GM23338 (cell line): ENCODE data around the gene BBS4. TPM values are rescaled to one million over a fixed set of nuclear protein-coding genes. Genes with fewer than 3 reads are reported as not detected.

Experiments used
- ATAC-seq: fragments of 200-7000 bp; cut with Tn5 transposase; 3 replicates; pipeline ENCODE4 v1.9.1; 2020
- DNase-seq: peaks from one replicate; pipeline ENCODE4 v3.0.0-alpha.2; 2015; ENCODE audit warnings: low spot score
- H2AFZ ChIP-seq: fragments of 200-600 bp; sonication (generic); 2 replicates; pipeline ENCODE4 v1.8.0; 2016; ENCODE audit warnings: antibody characterized with exemption, mild to moderate bottlenecking, moderate library complexity
- H3F3A ChIP-seq: fragments of 200-600 bp; sonication (generic); replicated peaks from 2 replicates; pipeline ENCODE4 v1.8.0; 2017; ENCODE audit warnings: antibody characterized with exemption, mixed run types, low read depth
- H3K27ac ChIP-seq: fragments of 200-600 bp; sonication (generic); 2 replicates; pipeline ENCODE4 v1.6.1; 2016; ENCODE audit warnings: low read depth
- H3K27me3 ChIP-seq: fragments of 200-600 bp; sonication (generic); 2 replicates; pipeline ENCODE4 v1.8.0; 2016; ENCODE audit warnings: mild to moderate bottlenecking, mixed run types, moderate library complexity; ENCODE audit not compliant: insufficient read depth
- H3K36me3 ChIP-seq: fragments of 200-600 bp; sonication (generic); 2 replicates; pipeline ENCODE4 v1.8.0; 2016; ENCODE audit warnings: mild to moderate bottlenecking; ENCODE audit not compliant: insufficient read depth
- H3K4me1 ChIP-seq: fragments of 200-600 bp; sonication (generic); 2 replicates; pipeline ENCODE4 v1.8.0; 2016; ENCODE audit warnings: mild to moderate bottlenecking, moderate library complexity; ENCODE audit not compliant: insufficient read depth
- H3K4me2 ChIP-seq: fragments of 200-600 bp; sonication (generic); 2 replicates; pipeline ENCODE4 v1.7.1; 2017; ENCODE audit warnings: mixed run types
- H3K4me3 ChIP-seq: fragments of 200-600 bp; sonication (generic); 2 replicates; pipeline ENCODE4 v1.6.1; 2016; ENCODE audit warnings: mixed run types
- H3K79me2 ChIP-seq: fragments of 200-600 bp; sonication (generic); replicated peaks from 2 replicates; pipeline ENCODE4 v1.8.0; 2017; ENCODE audit warnings: mild to moderate bottlenecking; ENCODE audit not compliant: insufficient read depth
- H3K9me2 ChIP-seq: fragments of 200-600 bp; sonication (generic); 2 replicates; pipeline ENCODE4 v1.8.0; 2017; ENCODE audit not compliant: insufficient read depth
- H4K20me1 ChIP-seq: fragments of 200-600 bp; sonication (generic); replicated peaks from 2 replicates; pipeline ENCODE4 v1.8.0; 2017; ENCODE audit warnings: mild to moderate bottlenecking; ENCODE audit not compliant: insufficient read depth
- H3K27ac Mint-ChIP-seq: 2 replicates; pipeline ENCODE4 v1.8.0; 2020; ENCODE audit warnings: inconsistent platforms, mild to moderate bottlenecking, moderate library complexity, mixed read lengths
- H3K27me3 Mint-ChIP-seq: 3 replicates; pipeline ENCODE4 v1.8.0; 2022; ENCODE audit warnings: low read depth, mild to moderate bottlenecking, moderate library complexity, mixed read lengths, inconsistent platforms; ENCODE audit not compliant: insufficient read depth, poor library complexity
- H3K36me3 Mint-ChIP-seq: 3 replicates; pipeline ENCODE4 v1.8.0; 2021; ENCODE audit warnings: low read depth, mild to moderate bottlenecking, inconsistent platforms, moderate library complexity, mixed read lengths
- H3K4me1 Mint-ChIP-seq: 3 replicates; pipeline ENCODE4 v1.8.0; 2020; ENCODE audit warnings: mild to moderate bottlenecking, inconsistent platforms, mixed read lengths
- H3K4me3 Mint-ChIP-seq: 3 replicates; pipeline ENCODE4 v1.8.0; 2021; ENCODE audit warnings: moderate library complexity, mild to moderate bottlenecking, inconsistent platforms, mixed read lengths
- H3K9me3 Mint-ChIP-seq: 3 replicates; pipeline ENCODE4 v1.8.0; 2020; ENCODE audit warnings: moderate library complexity, mild to moderate bottlenecking, inconsistent platforms, mixed read lengths
- CREB1 ChIP-seq: fragments of 250-450 bp; sonication (Bioruptor Pico); IDR thresholded peaks from 2 replicates; pipeline ENCODE4 v1.5.0; 2020; ENCODE audit warnings: low read depth, mild to moderate bottlenecking, moderate library complexity
- ETS1 ChIP-seq: IDR thresholded peaks from 2 replicates; pipeline ENCODE4 v1.6.1; 2016; ENCODE audit warnings: antibody characterized with exemption
- EZH2 ChIP-seq: fragments of 200-600 bp; sonication (generic); IDR thresholded peaks from one replicate; pipeline ENCODE4 v1.8.0; 2017; ENCODE audit warnings: antibody characterized with exemption, mild to moderate bottlenecking, low read depth; ENCODE audit not compliant: unreplicated experiment
- EZH2phosphoT487 ChIP-seq: fragments of 200-600 bp; sonication (generic); IDR thresholded peaks from one replicate; pipeline ENCODE4 v1.8.1; 2018; ENCODE audit warnings: antibody characterized with exemption; ENCODE audit not compliant: unreplicated experiment
- JUNB ChIP-seq: IDR thresholded peaks from one replicate; pipeline ENCODE4 v1.6.1; 2016; ENCODE audit warnings: antibody characterized with exemption; ENCODE audit not compliant: unreplicated experiment
- NANOG ChIP-seq: IDR thresholded peaks from 2 replicates; pipeline ENCODE4 v1.6.1; 2016; ENCODE audit warnings: antibody characterized with exemption, borderline replicate concordance
- POLR2AphosphoS5 ChIP-seq: IDR thresholded peaks from 2 replicates; pipeline ENCODE4 v1.6.1; 2016; ENCODE audit warnings: antibody characterized with exemption, low read depth
- REST ChIP-seq: IDR thresholded peaks from one replicate; pipeline ENCODE4 v1.6.1; 2018; ENCODE audit warnings: antibody characterized with exemption; ENCODE audit not compliant: unreplicated experiment
- STAT1 ChIP-seq: IDR thresholded peaks from one replicate; pipeline ENCODE4 v1.6.1; 2016; ENCODE audit warnings: antibody characterized with exemption; ENCODE audit not compliant: unreplicated experiment
- ZNF114 ChIP-seq: fragments of 250-450 bp; sonication (Bioruptor Pico); IDR thresholded peaks from 2 replicates; pipeline ENCODE4 v1.5.0; 2020; ENCODE audit warnings: mild to moderate bottlenecking, moderate library complexity
- ZNF462 ChIP-seq: fragments of 250-450 bp; sonication (Bioruptor Pico); IDR thresholded peaks from 2 replicates; pipeline ENCODE4 v1.5.0; 2020; ENCODE audit warnings: mild to moderate bottlenecking, moderate library complexity
- polyA plus RNA-seq: library from polyadenylated mRNA; unstranded; fragments of >200 nt; fragmentation: Nextera tagmentation; extraction: Ambion mirVana; gene quantifications from 2 replicates; pipeline ENCODE4 v1.2.1, GENCODE V29; 2016
- total RNA-seq: library from RNA; depleted of rRNA; stranded (reverse); fragments of >200 nt; shearing (Covaris generic); gene quantifications from 2 replicates; pipeline ENCODE4 v1.2.3, GENCODE V29; 2014

BBS4 gene
- total and polyA plus RNA-seq, 2 experiments from 2014 or later, result 22.2 to 40.8 TPM

GRCh38 chr15:72685301-72685924, 594 bp upstream of the BBS4 start:
- H3F3A ChIP-seq, result peaks cover 10% of the 10 kb centered on the region
- Mint-ChIP-seq H3K27ac (peak overlapping the region; percentile 97), H3K9me3 (no peaks in the 10 kb centered on the region; the same call in 2 of the 3 replicates), H3K4me3 (peak overlapping the region; percentile 87), H3K4me1 (peaks cover 14% of the 10 kb centered on the region; the same call in 2 of the 3 replicates), H3K27me3 (peaks cover 5% of the 10 kb centered on the region), H3K36me3 (no peaks in the 10 kb centered on the region)
- DNase-seq (no peak), ATAC-seq (no peak)
- H3K4me1 ChIP-seq, result peaks cover 5% of the 10 kb centered on the region; the same call in 1 of the 2 replicates
- H3K79me2 ChIP-seq, result peaks cover 26% of the 10 kb centered on the region
- H3K27ac ChIP-seq, result peak overlapping the region; percentile 95
- H4K20me1 ChIP-seq, result no peaks in the 10 kb centered on the region
- TF ChIP-seq NANOG (no peak), POLR2AphosphoS5 (no peak)
- no peaks in the 10 kb centered on the region for H3K27me3 ChIP-seq
- peak overlapping the region; percentile 82 for H3K4me2 ChIP-seq
- H2AFZ ChIP-seq, result peak overlapping the region; percentile 76
- H3K9me2 ChIP-seq, result no peaks in the 10 kb centered on the region
- H3K36me3 ChIP-seq, result no peaks in the 10 kb centered on the region
- H3K4me3 ChIP-seq, result peak overlapping the region; percentile 66

- Mint-ChIP-seq H3K4me3 (no peak overlapping the region), H3K27me3 (peaks cover 8% of the 10 kb centered on the region)
- ATAC-seq, result no peak
- TF ChIP-seq CREB1 (CRISPR knock-in tag) (no peak), ZNF114 (CRISPR knock-in tag) (no peak), ZNF462 (no peak), NANOG (no peak), JUNB (no peak), POLR2AphosphoS5 (no peak), ETS1 (no peak), STAT1 (no peak), EZH2phosphoT487 (no peak), REST (no peak), EZH2 (no peak)
Measured at GRCh38 chr15:72688697-72689096, 2.7 kb downstream of the BBS4 start.

More at GRCh38 chr15:72688697-72689096, 2.7 kb downstream of the BBS4 start:
- H3K27ac ChIP-seq, result no peak overlapping the region
- peaks cover 10% of the 10 kb centered on the region for H3F3A ChIP-seq
- H4K20me1 ChIP-seq, result no peaks in the 10 kb centered on the region
- Mint-ChIP-seq H3K4me1 (peaks cover 6% of the 10 kb centered on the region; the same call in 2 of the 3 replicates), H3K27ac (no peak overlapping the region), H3K36me3 (no peaks in the 10 kb centered on the region), H3K9me3 (no peaks in the 10 kb centered on the region; the same call in 2 of the 3 replicates)
- H3K36me3 ChIP-seq, result no peaks in the 10 kb centered on the region
- H3K4me2 ChIP-seq, result no peak overlapping the region
- peaks cover 5% of the 10 kb centered on the region; the same call in 1 of the 2 replicates for H3K4me1 ChIP-seq
- DNase-seq, result no peak
- no peaks in the 10 kb centered on the region for H3K27me3 ChIP-seq
- H3K9me2 ChIP-seq, result no peaks in the 10 kb centered on the region
- no peak overlapping the region for H3K4me3 ChIP-seq
- H2AFZ ChIP-seq, result no peak overlapping the region
- H3K79me2 ChIP-seq, result peaks cover 51% of the 10 kb centered on the region
